ENCODE results near the gene PLAC9.

DNA sequence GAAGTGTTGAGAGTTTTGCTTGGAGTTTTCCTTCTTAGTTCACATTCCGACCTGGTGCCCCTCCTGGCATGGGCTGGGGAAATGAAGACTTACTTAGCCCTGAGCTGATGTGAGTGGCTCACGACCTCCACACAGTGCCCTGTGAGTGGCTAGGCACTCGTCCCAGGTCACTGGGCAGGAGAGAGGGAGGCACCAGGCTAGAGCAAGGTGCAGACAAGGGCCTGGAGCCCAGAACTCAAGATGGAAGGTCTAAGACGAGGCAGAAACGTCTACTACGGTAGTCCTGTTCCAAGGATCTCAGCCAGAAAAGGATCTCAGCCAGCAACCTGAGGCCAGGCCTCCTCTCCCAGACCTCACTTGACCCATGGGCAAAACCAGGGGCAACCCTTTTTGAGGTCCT lies 50.5 kb downstream of the PLAC9 start:
- TF ChIP-seq, protein P1, sequence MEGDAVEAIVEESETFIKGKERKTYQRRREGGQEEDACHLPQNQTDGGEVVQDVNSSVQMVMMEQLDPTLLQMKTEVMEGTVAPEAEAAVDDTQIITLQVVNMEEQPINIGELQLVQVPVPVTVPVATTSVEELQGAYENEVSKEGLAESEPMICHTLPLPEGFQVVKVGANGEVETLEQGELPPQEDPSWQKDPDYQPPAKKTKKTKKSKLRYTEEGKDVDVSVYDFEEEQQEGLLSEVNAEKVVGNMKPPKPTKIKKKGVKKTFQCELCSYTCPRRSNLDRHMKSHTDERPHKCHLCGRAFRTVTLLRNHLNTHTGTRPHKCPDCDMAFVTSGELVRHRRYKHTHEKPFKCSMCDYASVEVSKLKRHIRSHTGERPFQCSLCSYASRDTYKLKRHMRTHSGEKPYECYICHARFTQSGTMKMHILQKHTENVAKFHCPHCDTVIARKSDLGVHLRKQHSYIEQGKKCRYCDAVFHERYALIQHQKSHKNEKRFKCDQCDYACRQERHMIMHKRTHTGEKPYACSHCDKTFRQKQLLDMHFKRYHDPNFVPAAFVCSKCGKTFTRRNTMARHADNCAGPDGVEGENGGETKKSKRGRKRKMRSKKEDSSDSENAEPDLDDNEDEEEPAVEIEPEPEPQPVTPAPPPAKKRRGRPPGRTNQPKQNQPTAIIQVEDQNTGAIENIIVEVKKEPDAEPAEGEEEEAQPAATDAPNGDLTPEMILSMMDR (conservative IDR thresholded peaks at IDR 0.05 in 1 of 2, IDR thresholded peaks at IDR 0.05 in 1 of 2; ENCODE audit: low read depth in 1 of 2, low read length in 2 of 2) = no peak
- TF ChIP-seq EZH2 (IDR thresholded peaks at IDR 0.05; ENCODE audit: low read length, missing control alignments) = no peak
